Hindlimb muscle (tissue), 1 donor: ENCODE results near the gene C1QA. TPM values are rescaled to one million over a fixed set of nuclear protein-coding genes. Genes with fewer than 3 reads are reported as not detected.
"Not testable (repeated sequence)": the region's sequence is repeated elsewhere in the genome, so short reads cannot be mapped to it uniquely, and the experiment has no call there.

ENCODE experiments used
- DNase-seq: peaks from one replicate; pipeline ENCODE4 v3.0.0-alpha.2; 2013
- polyA plus RNA-seq: library from polyadenylated mRNA; unstranded; fragments of 120-200 nt; gene quantifications from one replicate; pipeline ENCODE4 v1.2.1, GENCODE V29; 2013; ENCODE audit not compliant: insufficient read length

C1QA gene
- polyA plus RNA-seq, 1 donor, result 39.3 TPM

- no peak for DNase-seq
Observed at GRCh38 chr1:22641247-22641646, 4.8 kb downstream of the C1QA start.

GRCh38 chr1:22641906-22642636 is 5.6 kb downstream of the C1QA start:
- DNase-seq, result peak; percentile 86

GRCh38 chr1:22643381-22643780 is 7.0 kb downstream of the C1QA start, which contains the start of gene C1QC:
Gene C1QC (plus strand): TSS chr1:22643633. CDS start chr1:22644024, 391 bp downstream.
- DNase-seq, result no peak

GRCh38 chr1:22643928-22644327 is 7.5 kb downstream of the C1QA start:
- no peak for DNase-seq

- no peak for DNase-seq
Observed at GRCh38 chr1:22645931-22646330, 9.5 kb downstream of the C1QA start.

- no peak for DNase-seq
Observed at GRCh38 chr1:22646384-22646783, 10.0 kb downstream of the C1QA start.

- no peak for DNase-seq
Observed at GRCh38 chr1:22650089-22650693, 13.8 kb downstream of the C1QA start.

GRCh38 chr1:22651941-22652856 is 15.8 kb downstream of the C1QA start:
- DNase-seq, result no peak

- no peak for DNase-seq
Observed at GRCh38 chr1:22652881-22653316, 16.5 kb downstream of the C1QA start, which contains the start of gene C1QB. Gene C1QB (plus strand): TSS chr1:22653236. CDS start chr1:22659463, 6,227 bp downstream.

GRCh38 chr1:22654692-22655091 is 18.3 kb downstream of the C1QA start:
- DNase-seq, result no peak

- DNase-seq, result no peak
Observed at GRCh38 chr1:22658385-22659163, 22.1 kb downstream of the C1QA start.

- no peak for DNase-seq
Observed at GRCh38 chr1:22660716-22661241, 24.4 kb downstream of the C1QA start.

GRCh38 chr1:22661880-22662279 is 25.5 kb downstream of the C1QA start:
- DNase-seq, result no peak

- DNase-seq, result no peak
Observed at GRCh38 chr1:22662318-22662717, 25.9 kb downstream of the C1QA start.

- DNase-seq, result no peak
Observed at GRCh38 chr1:22662986-22663408, 26.6 kb downstream of the C1QA start.

GRCh38 chr1:22665752-22666151 is 29.3 kb downstream of the C1QA start:
- no peak for DNase-seq

GRCh38 chr1:22666412-22666811 is 30.0 kb downstream of the C1QA start:
- no peak for DNase-seq

GRCh38 chr1:22668840-22669239 is 32.4 kb downstream of the C1QA start:
- not testable (repeated sequence) for DNase-seq

GRCh38 chr1:22670352-22670975 is 34.0 kb downstream of the C1QA start:
- DNase-seq, result no peak

GRCh38 chr1:22671999-22672398 is 35.6 kb downstream of the C1QA start:
- DNase-seq, result no peak
